Measurements from ENCODE around the gene CWC27. TPM values are rescaled to one million over a fixed set of nuclear protein-coding genes. Genes with fewer than 3 reads are reported as not detected.

CWC27 gene
- polyA plus RNA-seq, 1 of the 3 experiments (the other 2 are of a cell fraction) = 6.6 TPM

DNA sequence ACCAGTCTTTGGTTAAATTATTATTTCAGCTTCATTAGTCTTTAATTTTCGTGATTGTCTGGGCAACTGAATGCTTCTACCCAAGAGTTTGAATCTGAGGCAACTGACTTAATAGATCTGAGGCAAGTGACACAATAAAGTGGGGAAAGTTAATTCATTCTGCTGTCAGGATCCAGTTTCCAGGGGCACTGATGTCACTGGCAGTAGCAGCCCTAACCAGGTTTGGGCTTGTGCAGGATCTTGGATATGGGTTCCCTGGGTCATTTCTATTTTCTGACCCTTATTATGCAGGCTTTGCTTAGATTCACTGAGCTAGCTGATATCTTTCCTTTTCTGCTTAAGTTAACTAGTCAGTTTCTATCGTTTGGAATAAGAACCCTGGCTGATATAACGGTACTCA is 9.8 kb upstream of the CWC27 start (continued):
- no peak for TF ChIP-seq YY1 (IDR thresholded peaks at IDR 0.05; ENCODE audit: low read depth)
- no peak for TF ChIP-seq RXRA (IDR thresholded peaks at IDR 0.05; ENCODE audit: borderline replicate concordance, low read depth)
- no peak for TF ChIP-seq GABPA (IDR thresholded peaks at IDR 0.05; ENCODE audit: low read depth)
- TF ChIP-seq SIN3A (IDR thresholded peaks at IDR 0.05; ENCODE audit: borderline replicate concordance, low read depth, low read length) = no peak

DNA sequence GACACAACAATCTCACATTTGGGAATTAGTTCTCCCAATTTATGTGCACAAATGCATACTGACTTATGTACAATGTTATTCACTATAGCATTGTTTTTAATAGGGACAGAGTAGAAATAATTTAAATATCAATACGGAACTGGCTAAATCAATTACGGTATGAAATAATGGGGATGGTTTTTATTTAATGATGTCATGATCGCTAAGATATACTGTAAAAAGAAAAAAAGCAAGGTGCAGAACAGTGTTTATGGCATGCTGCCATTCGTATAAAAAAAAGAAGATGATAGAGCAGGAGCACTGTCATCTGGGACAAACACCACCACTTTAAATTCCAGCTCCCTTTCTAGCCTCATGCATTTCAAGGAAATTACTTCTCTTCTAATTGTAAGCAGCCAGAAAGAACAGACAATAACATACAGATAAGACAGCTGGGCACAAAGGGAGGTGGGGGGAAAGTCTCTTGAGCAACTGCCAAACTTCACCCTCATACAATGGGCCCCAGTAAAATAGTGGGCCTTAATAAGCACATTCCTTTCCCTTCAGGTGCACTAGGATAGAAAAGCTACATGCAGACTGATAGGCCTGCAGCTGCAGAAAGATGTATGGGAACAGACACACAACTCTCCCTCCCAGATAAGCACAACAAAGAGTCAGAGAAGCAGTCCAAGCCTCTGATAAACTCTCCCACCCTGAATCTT is 8.6 kb upstream of the CWC27 start:
- Histone ChIP-seq H3F3A (replicated peaks; ENCODE audit: insufficient read depth) (no peaks in the 10 kb centered on the region), H3K36me3 (replicated peaks in 1 of 2; ENCODE audit: control insufficient read depth in 1 of 2, insufficient read depth in 2 of 2, low read length in 1 of 2) (peaks cover 14 to 25% of the 10 kb centered on the region in 2 experiments), H3K9ac (no peak overlapping the region), H4K20me1 (ENCODE audit: insufficient read depth) (0 out of 2 replicates have a peak, but pooled peaks cover 4% of the 10 kb centered on the region), H3K79me2 (ENCODE audit: insufficient read depth) (peaks cover 75% of the 10 kb centered on the region), H3K9me3 (no peaks in the 10 kb centered on the region), H3K4me3 (ENCODE audit: low read depth in 2 of 2, low read length in 1 of 2) (no peak overlapping the region), H3K27ac (ENCODE audit: low read depth in 2 of 2, low read length in 1 of 2) (no peak overlapping the region), H3K4me2 (no peak overlapping the region), H2AFZ (ENCODE audit: low read depth) (no peak overlapping the region), H3K9me2 (no peaks in the 10 kb centered on the region), H3K27me3 (ENCODE audit: insufficient read depth) (no peaks in the 10 kb centered on the region), H3K4me1 (ENCODE audit: control insufficient read depth in 1 of 2, insufficient read depth in 2 of 2, low read depth in 1 of 2, low read length in 1 of 2) (peaks cover 2 to 4% of the 10 kb centered on the region in 2 experiments; a peak in 2 of 4 replicates)
- TF ChIP-seq NRF1 (IDR thresholded peaks at IDR 0.05; ENCODE audit: low read depth, low read length) = no peak
- TF ChIP-seq, protein P1, sequence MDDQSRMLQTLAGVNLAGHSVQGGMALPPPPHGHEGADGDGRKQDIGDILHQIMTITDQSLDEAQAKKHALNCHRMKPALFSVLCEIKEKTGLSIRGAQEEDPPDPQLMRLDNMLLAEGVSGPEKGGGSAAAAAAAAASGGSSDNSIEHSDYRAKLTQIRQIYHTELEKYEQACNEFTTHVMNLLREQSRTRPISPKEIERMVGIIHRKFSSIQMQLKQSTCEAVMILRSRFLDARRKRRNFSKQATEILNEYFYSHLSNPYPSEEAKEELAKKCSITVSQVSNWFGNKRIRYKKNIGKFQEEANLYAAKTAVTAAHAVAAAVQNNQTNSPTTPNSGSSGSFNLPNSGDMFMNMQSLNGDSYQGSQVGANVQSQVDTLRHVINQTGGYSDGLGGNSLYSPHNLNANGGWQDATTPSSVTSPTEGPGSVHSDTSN (IDR thresholded peaks at IDR 0.05) = no peak
- TF ChIP-seq JUND (IDR thresholded peaks at IDR 0.05) = no peak
- TF ChIP-seq TEAD4 (IDR thresholded peaks at IDR 0.05; ENCODE audit: borderline replicate concordance, insufficient read depth) = no peak
- no peak for TF ChIP-seq TAF1 (IDR thresholded peaks at IDR 0.05; ENCODE audit: borderline replicate concordance, low read depth, low read length)
- TF ChIP-seq POLR2AphosphoS5 (IDR thresholded peaks at IDR 0.05; ENCODE audit: low read depth, low read length) = no peak
- TF ChIP-seq FOXM1 (IDR thresholded peaks at IDR 0.05; ENCODE audit: low read depth) = no peak
- no peak for TF ChIP-seq GATA2 (CRISPR knock-in tag; IDR thresholded peaks at IDR 0.05)
- no peak for TF ChIP-seq FOSL2 (IDR thresholded peaks at IDR 0.05; ENCODE audit: borderline replicate concordance, low read depth)
- no peak for TF ChIP-seq YY1 (IDR thresholded peaks at IDR 0.05; ENCODE audit: low read depth)
- TF ChIP-seq, protein P2, sequence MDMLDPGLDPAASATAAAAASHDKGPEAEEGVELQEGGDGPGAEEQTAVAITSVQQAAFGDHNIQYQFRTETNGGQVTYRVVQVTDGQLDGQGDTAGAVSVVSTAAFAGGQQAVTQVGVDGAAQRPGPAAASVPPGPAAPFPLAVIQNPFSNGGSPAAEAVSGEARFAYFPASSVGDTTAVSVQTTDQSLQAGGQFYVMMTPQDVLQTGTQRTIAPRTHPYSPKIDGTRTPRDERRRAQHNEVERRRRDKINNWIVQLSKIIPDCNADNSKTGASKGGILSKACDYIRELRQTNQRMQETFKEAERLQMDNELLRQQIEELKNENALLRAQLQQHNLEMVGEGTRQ (IDR thresholded peaks at IDR 0.05; ENCODE audit: borderline replicate concordance, low read depth, low read length) = no peak
- TF ChIP-seq, protein P3, sequence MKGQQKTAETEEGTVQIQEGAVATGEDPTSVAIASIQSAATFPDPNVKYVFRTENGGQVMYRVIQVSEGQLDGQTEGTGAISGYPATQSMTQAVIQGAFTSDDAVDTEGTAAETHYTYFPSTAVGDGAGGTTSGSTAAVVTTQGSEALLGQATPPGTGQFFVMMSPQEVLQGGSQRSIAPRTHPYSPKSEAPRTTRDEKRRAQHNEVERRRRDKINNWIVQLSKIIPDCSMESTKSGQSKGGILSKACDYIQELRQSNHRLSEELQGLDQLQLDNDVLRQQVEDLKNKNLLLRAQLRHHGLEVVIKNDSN (IDR thresholded peaks at IDR 0.05; ENCODE audit: borderline replicate concordance, low read depth) = no peak
- no peak for TF ChIP-seq ELF1 (IDR thresholded peaks at IDR 0.05)
- TF ChIP-seq SMC3 (IDR thresholded peaks at IDR 0.05; ENCODE audit: low read depth, low read length) = no peak
- TF ChIP-seq, protein P4, sequence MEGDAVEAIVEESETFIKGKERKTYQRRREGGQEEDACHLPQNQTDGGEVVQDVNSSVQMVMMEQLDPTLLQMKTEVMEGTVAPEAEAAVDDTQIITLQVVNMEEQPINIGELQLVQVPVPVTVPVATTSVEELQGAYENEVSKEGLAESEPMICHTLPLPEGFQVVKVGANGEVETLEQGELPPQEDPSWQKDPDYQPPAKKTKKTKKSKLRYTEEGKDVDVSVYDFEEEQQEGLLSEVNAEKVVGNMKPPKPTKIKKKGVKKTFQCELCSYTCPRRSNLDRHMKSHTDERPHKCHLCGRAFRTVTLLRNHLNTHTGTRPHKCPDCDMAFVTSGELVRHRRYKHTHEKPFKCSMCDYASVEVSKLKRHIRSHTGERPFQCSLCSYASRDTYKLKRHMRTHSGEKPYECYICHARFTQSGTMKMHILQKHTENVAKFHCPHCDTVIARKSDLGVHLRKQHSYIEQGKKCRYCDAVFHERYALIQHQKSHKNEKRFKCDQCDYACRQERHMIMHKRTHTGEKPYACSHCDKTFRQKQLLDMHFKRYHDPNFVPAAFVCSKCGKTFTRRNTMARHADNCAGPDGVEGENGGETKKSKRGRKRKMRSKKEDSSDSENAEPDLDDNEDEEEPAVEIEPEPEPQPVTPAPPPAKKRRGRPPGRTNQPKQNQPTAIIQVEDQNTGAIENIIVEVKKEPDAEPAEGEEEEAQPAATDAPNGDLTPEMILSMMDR (IDR thresholded peaks at IDR 0.05) = no peak
- no peak for TF ChIP-seq FOXJ3 (CRISPR knock-in tag; IDR thresholded peaks at IDR 0.05)
- TF ChIP-seq, protein P5, sequence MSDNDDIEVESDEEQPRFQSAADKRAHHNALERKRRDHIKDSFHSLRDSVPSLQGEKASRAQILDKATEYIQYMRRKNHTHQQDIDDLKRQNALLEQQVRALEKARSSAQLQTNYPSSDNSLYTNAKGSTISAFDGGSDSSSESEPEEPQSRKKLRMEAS (IDR thresholded peaks at IDR 0.05; ENCODE audit: low read depth) = no peak
- TF ChIP-seq RAD21 (IDR thresholded peaks at IDR 0.05; ENCODE audit: low read length) = no peak
- TF ChIP-seq RCOR1 (IDR thresholded peaks at IDR 0.05; ENCODE audit: low read length) = no peak
- DNase-seq = no peak
- 65% methylated on average over 4 of the region's 4 CpGs for WGBS (ENCODE audit: low lambda C conversion rate)
- ChIA-PET CTCF (no interaction called here), POLR2A (no interaction called here)

Measured in SK-N-SH (cell line).